Keratinocyte (primary cell): ENCODE data around the gene RBFOX2. TPM values are rescaled to one million over a fixed set of nuclear protein-coding genes. Genes with fewer than 3 reads are reported as not detected.

Experiments
- DNase-seq: peaks from one replicate; pipeline ENCODE4 v3.0.0-alpha.2; 2011; ENCODE audit warnings: low read depth, missing footprints, low spot score
- FAIRE-seq: peaks from 2 replicates; lab custom pipeline; 2011; peaks lifted over from hg19 to GRCh38; lab: Jason Lieb, UNC
- H2AFZ ChIP-seq: 2 replicates; pipeline ENCODE4 v1.6.0; 2012; ENCODE audit warnings: low read length, control low read depth, inconsistent platforms; ENCODE audit not compliant: control insufficient read depth
- H3K27ac ChIP-seq: 2 replicates; pipeline ENCODE4 v1.5.1; 2011; ENCODE audit warnings: low read length; ENCODE audit not compliant: control insufficient read depth, insufficient read depth
- H3K27me3 ChIP-seq: 3 replicates; pipeline ENCODE4 v1.6.0; 2011; ENCODE audit warnings: low read length; ENCODE audit not compliant: control insufficient read depth, insufficient read depth; ENCODE audit errors: extremely low read depth
- H3K36me3 ChIP-seq, 2 experiments: 2 replicates in 1 of 2; 3 replicates in 1 of 2; pipeline ENCODE4 v1.5.1; 2011; ENCODE audit warnings: low read length in 2 of 2, mild to moderate bottlenecking in 1 of 2; ENCODE audit not compliant: control insufficient read depth in 2 of 2, insufficient read depth in 2 of 2; ENCODE audit errors: extremely low read depth in 1 of 2
- H3K4me1 ChIP-seq: 3 replicates; pipeline ENCODE4 v1.5.1; 2011; ENCODE audit warnings: low read length; ENCODE audit not compliant: control insufficient read depth, insufficient read depth; ENCODE audit errors: extremely low read depth
- H3K4me2 ChIP-seq: 3 replicates; pipeline ENCODE4 v1.6.0; 2011; ENCODE audit warnings: low read depth, low read length; ENCODE audit not compliant: control insufficient read depth, insufficient read depth; ENCODE audit errors: extremely low read depth
- H3K4me3 ChIP-seq, 3 experiments: fragments of 200-600 bp in 1 of 3; sonication (generic) in 1 of 3; 2 replicates in 2 of 3; 3 replicates in 1 of 3; pipeline ENCODE4 v1.5.1; 2011 to 2016; ENCODE audit warnings: low read length in 3 of 3, mild to moderate bottlenecking in 3 of 3, control low read depth in 2 of 3, inconsistent platforms in 1 of 3, low read depth in 1 of 3, mixed read lengths in 1 of 3, mixed run types in 1 of 3, moderate library complexity in 1 of 3; ENCODE audit not compliant: control insufficient read depth in 2 of 3, insufficient read depth in 2 of 3; ENCODE audit errors: extremely low read depth in 1 of 3
- H3K79me2 ChIP-seq: 2 replicates; pipeline ENCODE4 v1.6.0; 2012; ENCODE audit warnings: low read length; ENCODE audit not compliant: control insufficient read depth, insufficient read depth
- H3K9ac ChIP-seq: 3 replicates; pipeline ENCODE4 v1.6.0; 2011; ENCODE audit warnings: low read length; ENCODE audit not compliant: control insufficient read depth, insufficient read depth; ENCODE audit errors: extremely low read depth
- H3K9me1 ChIP-seq: 3 replicates; pipeline ENCODE4 v1.6.0; 2011; ENCODE audit warnings: low read length; ENCODE audit not compliant: control insufficient read depth, insufficient read depth; ENCODE audit errors: extremely low read depth
- H3K9me3 ChIP-seq: 2 replicates; pipeline ENCODE4 v1.5.1; 2012; ENCODE audit warnings: low read depth, low read length; ENCODE audit not compliant: control insufficient read depth
- H4K20me1 ChIP-seq: 3 replicates; pipeline ENCODE4 v1.6.0; 2011; ENCODE audit warnings: low read length; ENCODE audit not compliant: control insufficient read depth, insufficient read depth; ENCODE audit errors: extremely low read depth
- CTCF ChIP-seq, 3 experiments: IDR thresholded peaks in 1 of 3; conservative IDR thresholded peaks in 1 of 3; optimal IDR thresholded peaks in 1 of 3; 2 replicates in 2 of 3; 3 replicates in 1 of 3; pipeline versions ENCODE3 to v1.5.1; 2011; ENCODE audit warnings: low read length in 3 of 3, mild to moderate bottlenecking in 3 of 3, moderate library complexity in 2 of 3, control low read depth in 1 of 3, inconsistent platforms in 1 of 3; ENCODE audit not compliant: insufficient read depth in 2 of 3; ENCODE audit errors: extremely low read depth in 1 of 3
- EZH2 ChIP-seq: IDR thresholded peaks from one replicate; pipeline ENCODE4 v1.6.1; 2012; ENCODE audit warnings: inconsistent platforms, mild to moderate bottlenecking, low read length, moderate library complexity
- dilution Hi-C: fragments of 300-500 bp; cut with MboI; formaldehyde crosslinking; loops from one replicate; pipeline ENCODE4 v1.7.0; 2020; ENCODE audit warnings: low sequenced_read_pairs; ENCODE audit not compliant: extremely low pct_ligation_motif_present
- polyA plus RNA-seq, 5 experiments: library from polyadenylated mRNA; depleted of rRNA in 3 of 5; stranded (reverse) in 3 of 5; stranded (forward) in 1 of 5; unstranded in 1 of 5; fragments of >200 nt; gene quantifications; 1 replicate in 1 of 5; 2 replicates in 3 of 5; 3 replicates in 1 of 5; pipeline versions ENCODE4 v1.2.1 to v1.2.3, GENCODE V29; 2011 to 2012; ENCODE audit warnings: missing spikeins in 2 of 5, low read depth in 1 of 5, low replicate concordance in 1 of 5

The RBFOX2 gene
- polyA plus RNA-seq, 1 donor (not counting 4 experiments of a cell fraction or from before 2014, with no cell fraction given): 118 TPM

GRCh38 chr22:35799150-35799549 is 229.5 kb downstream of the RBFOX2 start:
- dilution Hi-C loops: no loop called here
- Histone ChIP-seq H3K27ac (no peak overlapping the region), H2AFZ (no peak overlapping the region), H3K4me2 (no peak overlapping the region), H3K9me1 (no peaks in the 10 kb centered on the region), H4K20me1 (peaks cover 12% of the 10 kb centered on the region), H3K9me3 (no peaks in the 10 kb centered on the region), H3K36me3 (peaks cover 3 to 6% of the 10 kb centered on the region in 2 experiments), H3K4me3 (no peak overlapping the region), H3K9ac (no peak overlapping the region), H3K27me3 (no peaks in the 10 kb centered on the region), H3K4me1 (no peaks in the 10 kb centered on the region), H3K79me2 (peaks cover 79% of the 10 kb centered on the region)
- TF ChIP-seq CTCF (optimal IDR thresholded peaks at IDR 0.05 in 1 of 3, IDR thresholded peaks at IDR 0.05 in 1 of 3, conservative IDR thresholded peaks at IDR 0.05 in 1 of 3; ENCODE audit: extremely low read depth in 1 of 3, insufficient read depth in 2 of 3, low read length in 3 of 3) (no peak), EZH2 (no peak)
- FAIRE-seq: no peak
- DNase-seq: no peak

DNA sequence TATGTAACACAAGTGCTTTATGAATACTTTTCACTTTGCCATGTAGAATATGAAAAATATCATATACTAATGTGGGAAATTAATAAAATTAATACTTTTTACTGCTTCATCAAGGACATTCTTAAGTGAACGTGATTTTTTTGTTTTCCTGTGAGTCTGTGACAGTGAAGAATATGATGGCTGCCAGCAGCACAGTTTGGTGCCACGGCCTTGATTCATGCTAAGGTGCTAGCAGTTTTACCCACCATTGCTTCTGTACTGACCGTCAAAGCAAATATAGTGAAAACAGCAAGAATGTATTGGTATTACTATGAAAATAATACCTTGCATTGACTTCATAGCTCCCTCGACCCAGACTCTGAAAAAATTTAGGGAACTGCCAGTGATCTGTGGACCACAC is 231.2 kb downstream of the RBFOX2 start:
- Histone ChIP-seq H3K27me3 (no peaks in the 10 kb centered on the region), H3K9ac (no peak overlapping the region), H3K4me3 (no peak overlapping the region), H4K20me1 (peaks cover 12% of the 10 kb centered on the region), H3K4me1 (no peaks in the 10 kb centered on the region), H3K79me2 (peaks cover 75% of the 10 kb centered on the region), H3K9me1 (no peaks in the 10 kb centered on the region), H2AFZ (no peak overlapping the region), H3K4me2 (no peak overlapping the region), H3K9me3 (no peaks in the 10 kb centered on the region), H3K36me3 (peaks cover 2 to 3% of the 10 kb centered on the region in 2 experiments), H3K27ac (no peak overlapping the region)
- TF ChIP-seq EZH2 (no peak), CTCF (optimal IDR thresholded peaks at IDR 0.05 in 1 of 3, IDR thresholded peaks at IDR 0.05 in 1 of 3, conservative IDR thresholded peaks at IDR 0.05 in 1 of 3; ENCODE audit: extremely low read depth in 1 of 3, insufficient read depth in 2 of 3, low read length in 3 of 3) (no peak)
- no peak for DNase-seq
- dilution Hi-C loops: no loop called here
- no peak for FAIRE-seq
